ENCODE measurements around the gene RAPGEF2.

DNA sequence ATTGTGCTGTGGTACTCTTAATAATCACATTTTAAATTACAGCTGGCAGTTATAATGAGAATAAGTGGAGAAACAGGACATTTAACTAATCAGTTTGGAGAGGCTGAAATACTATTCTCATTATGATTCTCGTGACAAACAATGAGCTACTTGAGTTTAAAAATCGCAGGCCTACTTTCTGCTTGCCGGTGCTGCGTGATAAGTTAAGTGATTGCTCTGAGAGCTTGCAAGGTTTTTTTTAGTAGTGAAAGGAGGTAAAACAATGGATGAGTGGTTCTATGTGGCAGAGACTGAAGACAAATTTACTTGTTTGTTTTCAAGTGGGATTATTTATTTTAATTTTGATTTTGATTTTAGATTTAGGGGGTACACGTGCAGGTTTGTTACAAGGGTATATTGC lies 114.0 kb downstream of the RAPGEF2 start:
- TF ChIP-seq, protein P1, sequence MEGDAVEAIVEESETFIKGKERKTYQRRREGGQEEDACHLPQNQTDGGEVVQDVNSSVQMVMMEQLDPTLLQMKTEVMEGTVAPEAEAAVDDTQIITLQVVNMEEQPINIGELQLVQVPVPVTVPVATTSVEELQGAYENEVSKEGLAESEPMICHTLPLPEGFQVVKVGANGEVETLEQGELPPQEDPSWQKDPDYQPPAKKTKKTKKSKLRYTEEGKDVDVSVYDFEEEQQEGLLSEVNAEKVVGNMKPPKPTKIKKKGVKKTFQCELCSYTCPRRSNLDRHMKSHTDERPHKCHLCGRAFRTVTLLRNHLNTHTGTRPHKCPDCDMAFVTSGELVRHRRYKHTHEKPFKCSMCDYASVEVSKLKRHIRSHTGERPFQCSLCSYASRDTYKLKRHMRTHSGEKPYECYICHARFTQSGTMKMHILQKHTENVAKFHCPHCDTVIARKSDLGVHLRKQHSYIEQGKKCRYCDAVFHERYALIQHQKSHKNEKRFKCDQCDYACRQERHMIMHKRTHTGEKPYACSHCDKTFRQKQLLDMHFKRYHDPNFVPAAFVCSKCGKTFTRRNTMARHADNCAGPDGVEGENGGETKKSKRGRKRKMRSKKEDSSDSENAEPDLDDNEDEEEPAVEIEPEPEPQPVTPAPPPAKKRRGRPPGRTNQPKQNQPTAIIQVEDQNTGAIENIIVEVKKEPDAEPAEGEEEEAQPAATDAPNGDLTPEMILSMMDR (IDR thresholded peaks at IDR 0.05) = no peak
- no peak for TF ChIP-seq POLR2A (IDR thresholded peaks at IDR 0.05)
